Osteoblast (primary cell): ENCODE measurements around the gene KCND3. TPM values are rescaled to one million over a fixed set of nuclear protein-coding genes. Genes with fewer than 3 reads are reported as not detected.

ENCODE experiments used
- DNase-seq: peaks from one replicate; pipeline ENCODE4 v3.0.0; 2011; ENCODE audit warnings: low spot score, mixed read lengths; ENCODE audit not compliant: insufficient read length; ENCODE audit errors: missing footprints
- H2AFZ ChIP-seq: 2 replicates; pipeline ENCODE4 v1.6.0; 2011; ENCODE audit warnings: mild to moderate bottlenecking, low read length
- H3K27ac ChIP-seq: 2 replicates; pipeline ENCODE4 v1.5.1; 2011; ENCODE audit warnings: mild to moderate bottlenecking, low read depth, low read length, moderate library complexity
- H3K27me3 ChIP-seq: 2 replicates; pipeline ENCODE4 v1.6.0; 2012; ENCODE audit warnings: mild to moderate bottlenecking, control low read depth, inconsistent platforms, low read length, moderate library complexity; ENCODE audit not compliant: insufficient read depth
- H3K36me3 ChIP-seq: 2 replicates; pipeline ENCODE4 v1.5.1; 2011; ENCODE audit warnings: mild to moderate bottlenecking, low read length, control low read depth, moderate library complexity; ENCODE audit not compliant: insufficient read depth
- H3K4me1 ChIP-seq: 2 replicates; pipeline ENCODE4 v1.5.1; 2011; ENCODE audit warnings: mild to moderate bottlenecking, low read length, control low read depth, moderate library complexity; ENCODE audit not compliant: insufficient read depth
- H3K4me2 ChIP-seq: 2 replicates; pipeline ENCODE4 v1.6.0; 2011; ENCODE audit warnings: mild to moderate bottlenecking, low read length; ENCODE audit not compliant: insufficient read depth
- H3K4me3 ChIP-seq: fragments of 200-600 bp; sonication (generic); 3 replicates; pipeline ENCODE4 v1.5.1; 2012; ENCODE audit warnings: mild to moderate bottlenecking, low read length, inconsistent platforms; ENCODE audit not compliant: insufficient read depth
- H3K79me2 ChIP-seq: 2 replicates; pipeline ENCODE4 v1.6.0; 2012; ENCODE audit warnings: mild to moderate bottlenecking, low read length, control low read depth, inconsistent platforms; ENCODE audit not compliant: insufficient read depth
- H3K9me3 ChIP-seq: 2 replicates; pipeline ENCODE4 v1.5.1; 2011; ENCODE audit warnings: low read depth, low read length, control low read depth
- H4K20me1 ChIP-seq: 2 replicates; pipeline ENCODE4 v1.6.0; 2012; ENCODE audit warnings: mild to moderate bottlenecking, low read length, control low read depth; ENCODE audit not compliant: insufficient read depth
- total RNA-seq: library from RNA; depleted of rRNA; stranded (reverse); fragments of >200 nt; gene quantifications from 2 replicates; pipeline ENCODE4 v1.2.3, GENCODE V29; 2012
- TF ChIP-seq, protein P1 (sequence below): IDR thresholded peaks from 2 replicates; pipeline ENCODE4 v1.5.1; 2011; ENCODE audit warnings: mild to moderate bottlenecking, low read depth, low read length, moderate library complexity; ENCODE audit errors: extremely low read depth

Gene KCND3
- total RNA-seq, 1 donor: 3.6 TPM

DNA sequence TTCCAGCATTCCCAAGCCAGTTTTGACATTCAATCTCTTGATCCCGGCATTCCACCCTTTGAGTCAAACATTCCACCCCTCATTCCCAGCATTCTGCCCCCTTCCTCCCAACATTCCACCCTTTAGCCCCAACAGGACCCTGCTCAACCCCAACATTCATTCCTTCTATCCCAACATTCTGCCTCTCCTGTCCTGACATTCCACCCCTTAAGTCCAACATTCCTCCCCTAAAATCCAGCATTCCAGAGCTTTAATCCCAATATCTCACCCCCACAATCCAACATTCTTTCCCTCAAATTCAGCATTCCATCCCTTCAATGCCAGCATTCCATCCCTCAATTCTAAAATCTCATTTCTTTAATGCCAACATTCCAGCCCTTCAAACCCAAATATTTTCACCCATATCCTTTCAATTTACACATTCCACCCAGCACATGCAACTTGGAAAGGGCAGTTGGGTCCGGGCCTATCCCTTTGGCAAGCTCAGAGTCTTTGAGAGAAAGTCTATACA lies 210.9 kb downstream of the KCND3 start:
- Histone ChIP-seq H3K27ac (no peak overlapping the region), H3K4me3 (no peak overlapping the region), H4K20me1 (no peaks in the 10 kb centered on the region), H3K27me3 (no peaks in the 10 kb centered on the region), H3K9me3 (no peaks in the 10 kb centered on the region), H3K4me2 (peak overlapping the region; percentile 23), H2AFZ (no peak overlapping the region), H3K36me3 (no peaks in the 10 kb centered on the region), H3K79me2 (no peaks in the 10 kb centered on the region), H3K4me1 (peaks cover 10% of the 10 kb centered on the region)
- DNase-seq: no peak
- TF ChIP-seq, protein P1, sequence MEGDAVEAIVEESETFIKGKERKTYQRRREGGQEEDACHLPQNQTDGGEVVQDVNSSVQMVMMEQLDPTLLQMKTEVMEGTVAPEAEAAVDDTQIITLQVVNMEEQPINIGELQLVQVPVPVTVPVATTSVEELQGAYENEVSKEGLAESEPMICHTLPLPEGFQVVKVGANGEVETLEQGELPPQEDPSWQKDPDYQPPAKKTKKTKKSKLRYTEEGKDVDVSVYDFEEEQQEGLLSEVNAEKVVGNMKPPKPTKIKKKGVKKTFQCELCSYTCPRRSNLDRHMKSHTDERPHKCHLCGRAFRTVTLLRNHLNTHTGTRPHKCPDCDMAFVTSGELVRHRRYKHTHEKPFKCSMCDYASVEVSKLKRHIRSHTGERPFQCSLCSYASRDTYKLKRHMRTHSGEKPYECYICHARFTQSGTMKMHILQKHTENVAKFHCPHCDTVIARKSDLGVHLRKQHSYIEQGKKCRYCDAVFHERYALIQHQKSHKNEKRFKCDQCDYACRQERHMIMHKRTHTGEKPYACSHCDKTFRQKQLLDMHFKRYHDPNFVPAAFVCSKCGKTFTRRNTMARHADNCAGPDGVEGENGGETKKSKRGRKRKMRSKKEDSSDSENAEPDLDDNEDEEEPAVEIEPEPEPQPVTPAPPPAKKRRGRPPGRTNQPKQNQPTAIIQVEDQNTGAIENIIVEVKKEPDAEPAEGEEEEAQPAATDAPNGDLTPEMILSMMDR: no peak

DNA sequence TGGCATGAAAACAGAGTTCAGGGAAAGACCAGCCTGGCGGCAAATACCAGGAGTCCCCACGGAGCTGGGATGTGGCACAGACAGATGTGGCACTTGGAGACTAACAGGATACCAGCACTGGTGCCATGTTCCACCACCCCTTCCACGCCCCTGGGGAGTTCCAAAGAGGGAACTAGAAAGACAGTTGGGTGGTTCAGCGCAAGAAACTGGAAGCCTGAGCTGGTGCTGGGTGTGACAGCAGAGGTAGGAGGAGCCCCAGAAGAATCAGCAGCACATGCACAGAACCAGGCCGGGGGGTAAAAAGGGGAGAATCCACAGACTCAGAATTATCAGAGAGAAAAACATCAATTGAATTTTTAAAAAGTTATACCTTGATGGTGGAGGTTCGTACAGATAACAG lies 211.4 kb downstream of the KCND3 start:
- no peaks in the 10 kb centered on the region for H3K9me3 ChIP-seq
- H3K4me3 ChIP-seq: no peak overlapping the region
- no peaks in the 10 kb centered on the region for H3K36me3 ChIP-seq
- H2AFZ ChIP-seq: no peak overlapping the region
- no peak overlapping the region for H3K27ac ChIP-seq
- no peak for DNase-seq
- H3K4me1 ChIP-seq: peaks cover 10% of the 10 kb centered on the region
- H3K27me3 ChIP-seq: no peaks in the 10 kb centered on the region
- H4K20me1 ChIP-seq: no peaks in the 10 kb centered on the region
- TF ChIP-seq, protein P1: no peak
- H3K4me2 ChIP-seq: peak overlapping the region; percentile 23
- H3K79me2 ChIP-seq: no peaks in the 10 kb centered on the region

DNA sequence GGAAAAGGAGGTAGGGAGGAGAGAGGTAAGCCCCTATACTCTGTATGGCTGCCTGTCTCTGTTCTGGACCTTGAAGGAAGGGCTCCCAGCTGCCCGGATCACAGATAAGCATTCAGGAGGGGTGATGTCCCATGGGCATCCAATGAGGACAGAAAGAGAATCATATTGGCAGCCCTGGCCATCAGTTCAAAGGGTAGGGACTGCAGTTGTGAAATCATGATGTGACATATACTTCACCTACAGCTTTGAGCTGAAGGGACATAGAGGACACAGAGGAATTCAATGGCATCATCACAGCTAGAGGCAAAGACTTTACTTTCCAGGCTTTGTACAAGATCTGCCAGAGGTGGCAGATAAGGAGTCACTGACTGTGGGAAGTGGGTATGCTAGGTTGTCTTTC lies 212.2 kb downstream of the KCND3 start:
- no peak overlapping the region for H3K27ac ChIP-seq
- TF ChIP-seq, protein P1: no peak
- H3K4me3 ChIP-seq: no peak overlapping the region
- no peak for DNase-seq
- no peaks in the 10 kb centered on the region for H3K79me2 ChIP-seq
- no peaks in the 10 kb centered on the region for H3K27me3 ChIP-seq
- no peaks in the 10 kb centered on the region for H3K9me3 ChIP-seq
- no peak overlapping the region for H3K4me2 ChIP-seq
- H2AFZ ChIP-seq: no peak overlapping the region
- no peaks in the 10 kb centered on the region for H3K36me3 ChIP-seq
- no peaks in the 10 kb centered on the region for H4K20me1 ChIP-seq
- H3K4me1 ChIP-seq: peaks cover 10% of the 10 kb centered on the region

DNA sequence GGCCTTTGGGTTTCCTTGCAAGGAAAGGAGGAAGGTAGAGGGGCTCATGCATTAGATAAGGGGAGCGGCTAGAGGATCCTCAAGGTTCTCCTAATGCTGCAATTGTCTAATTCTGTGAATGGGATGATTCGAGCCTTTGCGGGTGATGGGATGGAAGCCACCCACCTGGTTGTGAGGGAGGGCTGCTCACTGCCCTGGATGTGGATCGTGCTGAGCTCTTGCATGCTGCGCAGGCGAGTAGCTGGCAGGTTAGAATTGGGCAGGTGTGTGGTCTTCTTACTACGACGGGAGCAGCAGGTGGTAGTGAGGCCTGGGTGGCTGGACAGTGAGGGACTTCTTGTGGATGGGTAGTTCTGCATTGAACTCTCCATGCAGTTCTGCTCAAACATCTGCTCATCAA lies 212.6 kb downstream of the KCND3 start:
- peaks cover 10% of the 10 kb centered on the region for H3K4me1 ChIP-seq
- no peak overlapping the region for H3K27ac ChIP-seq
- no peaks in the 10 kb centered on the region for H3K79me2 ChIP-seq
- DNase-seq: no peak
- no peaks in the 10 kb centered on the region for H3K9me3 ChIP-seq
- no peak overlapping the region for H3K4me2 ChIP-seq
- no peaks in the 10 kb centered on the region for H3K27me3 ChIP-seq
- H4K20me1 ChIP-seq: no peaks in the 10 kb centered on the region
- no peak overlapping the region for H2AFZ ChIP-seq
- H3K4me3 ChIP-seq: no peak overlapping the region
- TF ChIP-seq, protein P1: no peak
- H3K36me3 ChIP-seq: no peaks in the 10 kb centered on the region
